GM19351 (cell line): ENCODE results near the gene ATP11B.
A peak's percentile ranks its signal among the peaks of the same experiment; 100 is the strongest.

Experiments used
- ATAC-seq: cut with Tn5 transposase; IDR thresholded peaks from one replicate; pipeline ENCODE4 v1.9.1; 2021; ENCODE audit warnings: mild to moderate bottlenecking, moderate library complexity; ENCODE audit not compliant: unreplicated experiment

Gene ATP11B

GRCh38 chr3:182941719-182942118 is 148.4 kb downstream of the ATP11B start:
- ATAC-seq, result no peak

DNA sequence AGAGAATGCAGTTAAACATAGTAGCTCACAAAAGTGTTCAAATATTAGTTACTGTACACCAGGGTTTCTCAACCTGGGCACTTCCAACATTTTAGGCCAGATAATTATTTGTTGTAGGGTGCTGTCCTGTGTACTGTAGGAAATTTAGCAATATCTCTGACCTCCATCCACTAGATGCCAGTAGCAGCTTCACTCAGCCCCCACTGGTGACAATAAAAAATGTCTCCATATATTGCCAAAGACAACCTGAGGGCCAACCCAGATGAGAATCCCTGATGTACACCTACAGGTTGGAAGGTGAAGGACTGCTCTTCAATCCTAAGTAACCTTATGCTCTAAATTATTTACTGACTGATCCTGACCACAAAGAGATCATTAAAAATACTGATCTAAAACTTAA is 154.6 kb downstream of the ATP11B start:
- ATAC-seq, result no peak

DNA sequence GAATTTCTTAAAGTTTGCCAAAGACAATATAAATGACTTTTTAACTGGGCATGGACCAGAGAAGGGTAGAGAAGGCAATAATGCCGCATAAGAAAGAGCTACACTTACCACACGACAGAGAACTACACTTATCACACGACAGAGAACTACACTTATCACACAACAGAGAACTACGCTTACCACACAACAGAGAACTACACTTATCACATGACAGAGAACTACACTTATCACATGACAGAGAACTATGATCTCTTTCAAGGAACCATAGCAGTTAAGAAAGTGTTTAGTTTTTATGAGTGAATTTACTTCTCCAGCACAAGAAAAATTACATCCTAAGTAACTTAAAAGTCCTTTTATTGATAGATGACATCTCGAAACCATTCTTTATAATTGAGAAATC is 155.0 kb downstream of the ATP11B start:
- no peak for ATAC-seq

GRCh38 chr3:182949688-182950087 is 156.4 kb downstream of the ATP11B start:
- no peak for ATAC-seq

DNA sequence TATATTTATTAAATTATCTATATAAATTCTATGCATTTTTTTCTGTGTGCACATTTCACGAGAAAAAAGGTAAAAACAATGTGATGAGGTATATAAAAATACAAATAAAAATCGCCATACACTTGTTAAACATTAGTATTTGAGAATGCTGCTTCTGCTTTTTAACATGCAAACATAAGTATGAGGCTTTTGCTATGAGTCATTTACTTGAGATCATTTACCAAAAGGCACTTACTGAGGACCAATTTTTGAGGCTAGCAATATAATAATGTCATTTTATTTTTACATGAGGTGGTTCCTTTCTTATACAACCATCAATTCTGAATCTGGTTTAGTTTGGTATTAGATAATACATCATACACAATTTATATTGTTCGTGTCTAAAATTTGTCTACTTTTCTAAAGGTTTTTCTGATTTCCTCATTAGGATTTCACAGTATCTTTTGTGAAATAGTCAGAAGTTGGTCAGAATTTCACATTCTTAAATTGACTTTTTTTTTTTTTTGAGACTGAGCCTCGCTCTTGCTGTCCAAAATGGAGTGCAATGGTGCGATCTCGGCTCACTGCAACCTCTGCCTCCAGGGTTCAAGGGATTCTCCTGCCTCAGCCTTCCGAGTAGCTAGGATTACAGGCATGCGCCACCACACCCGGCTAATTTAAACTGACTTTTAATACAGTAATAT is 161.4 kb downstream of the ATP11B start:
- peak; percentile 97 for ATAC-seq

GRCh38 chr3:182957226-182957625 is 163.9 kb downstream of the ATP11B start:
- ATAC-seq, result no peak

DNA sequence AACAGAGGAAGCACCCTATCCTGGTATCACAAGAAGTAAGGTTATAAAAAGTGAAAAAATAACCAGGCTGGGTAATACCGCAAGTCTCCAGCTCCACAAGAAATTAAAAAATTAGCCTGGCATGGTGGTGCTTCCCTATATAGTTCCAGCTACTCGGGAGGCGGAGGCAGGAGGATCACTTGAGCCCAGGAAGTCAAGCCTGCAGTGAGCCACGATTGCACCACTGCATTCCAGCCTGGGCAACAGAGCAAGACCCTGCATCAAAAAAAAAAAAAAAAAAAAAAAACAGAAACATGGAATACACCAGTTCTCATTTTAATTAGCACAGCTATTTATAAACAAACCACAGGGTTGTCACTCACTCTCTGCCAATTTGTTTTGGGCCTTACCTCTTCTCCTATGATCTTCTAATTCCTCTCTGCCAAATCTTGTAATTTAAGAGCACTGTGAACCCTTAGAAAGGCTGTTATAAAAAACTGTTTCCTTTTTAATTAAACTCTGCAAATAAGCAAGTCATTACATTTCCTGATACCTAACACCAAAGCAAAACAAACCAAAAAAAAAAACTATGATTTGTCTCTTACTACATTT is 164.5 kb downstream of the ATP11B start:
- no peak for ATAC-seq

DNA sequence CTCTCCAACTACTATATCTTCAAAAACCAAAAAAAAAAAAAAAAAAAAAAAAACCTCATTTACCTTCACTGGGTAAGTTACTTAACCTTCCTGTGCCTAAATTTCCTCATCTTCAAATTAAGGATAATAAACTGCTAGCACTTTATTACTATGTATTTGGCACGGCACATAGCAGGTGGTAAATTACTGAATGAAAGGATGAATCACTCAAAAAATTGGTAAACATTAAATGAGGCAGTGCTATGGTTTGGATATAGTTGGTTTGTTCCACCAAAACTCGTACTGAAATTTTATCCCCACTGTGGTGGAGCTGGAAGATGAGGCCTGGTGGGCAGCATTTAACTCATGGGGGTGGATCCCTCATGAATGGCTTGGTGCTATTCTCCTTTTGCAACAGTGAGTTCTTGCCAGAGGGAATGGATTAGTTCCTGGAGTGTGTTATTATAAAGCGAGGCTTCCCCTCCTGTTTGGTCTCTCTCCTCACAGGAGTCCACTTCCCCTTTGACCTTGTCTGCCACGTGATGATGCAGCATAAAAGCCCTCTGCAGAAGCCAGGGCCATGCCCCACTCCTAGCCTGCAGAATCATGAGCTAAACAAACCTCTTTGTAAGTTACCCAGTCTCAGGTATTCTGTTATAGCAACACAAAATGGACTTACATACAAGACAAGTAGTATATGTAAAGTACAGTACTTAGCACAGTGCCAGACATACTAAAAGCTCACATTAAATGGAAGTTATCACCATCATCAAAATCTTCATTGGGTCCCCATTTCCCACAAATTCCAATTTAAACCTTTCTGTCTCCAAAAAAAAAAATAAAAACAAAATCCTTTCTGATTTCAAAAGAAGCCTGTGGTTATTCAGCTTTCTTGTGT is 166.4 kb downstream of the ATP11B start:
- no peak for ATAC-seq

GRCh38 chr3:182962166-182962565 is 168.9 kb downstream of the ATP11B start:
- no peak for ATAC-seq

- no peak for ATAC-seq
Observed at GRCh38 chr3:182964179-182964578, 170.9 kb downstream of the ATP11B start.

- no peak for ATAC-seq
Observed at GRCh38 chr3:182965861-182966366, 172.6 kb downstream of the ATP11B start.

- ATAC-seq, result peak; percentile 55
Observed at GRCh38 chr3:182967218-182968204, 174.2 kb downstream of the ATP11B start.

DNA sequence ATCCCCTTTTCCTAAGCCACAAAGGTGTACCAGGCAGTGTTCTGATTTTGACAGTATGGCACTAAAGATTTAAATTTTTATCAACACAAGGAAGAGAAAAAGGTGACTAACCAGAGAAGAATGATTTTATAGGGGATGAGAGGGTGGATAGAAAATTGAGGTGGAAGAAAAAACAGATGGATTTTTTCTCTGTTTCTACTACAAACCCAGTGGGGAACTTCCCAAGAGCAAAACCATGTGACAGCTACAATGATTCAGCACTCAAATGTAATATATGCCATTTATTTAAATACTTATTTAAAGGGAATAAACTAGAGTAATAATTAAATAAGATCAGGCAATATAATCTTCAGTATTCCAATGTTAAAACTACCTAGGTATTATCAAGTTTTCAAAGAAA is 176.0 kb downstream of the ATP11B start:
- ATAC-seq, result no peak

DNA sequence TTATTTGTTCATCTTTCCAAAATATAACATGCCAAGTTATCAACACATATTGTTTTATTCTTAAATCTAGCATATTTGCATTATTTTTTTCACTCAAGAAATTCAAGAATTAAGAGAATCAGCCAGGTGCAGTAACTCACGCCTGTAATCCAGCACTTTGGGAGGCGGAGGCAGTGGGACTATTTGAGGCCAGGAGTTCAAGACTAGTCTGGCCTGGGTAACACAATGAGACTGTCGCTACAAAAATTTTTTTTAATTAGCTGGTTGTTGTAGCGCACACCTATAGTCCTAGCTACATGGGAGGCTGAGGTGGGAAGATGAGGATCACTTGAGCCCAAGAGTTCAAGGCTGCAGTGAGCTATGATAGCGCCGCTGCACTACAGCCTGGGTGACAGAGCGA is 176.5 kb downstream of the ATP11B start:
- no peak for ATAC-seq

DNA sequence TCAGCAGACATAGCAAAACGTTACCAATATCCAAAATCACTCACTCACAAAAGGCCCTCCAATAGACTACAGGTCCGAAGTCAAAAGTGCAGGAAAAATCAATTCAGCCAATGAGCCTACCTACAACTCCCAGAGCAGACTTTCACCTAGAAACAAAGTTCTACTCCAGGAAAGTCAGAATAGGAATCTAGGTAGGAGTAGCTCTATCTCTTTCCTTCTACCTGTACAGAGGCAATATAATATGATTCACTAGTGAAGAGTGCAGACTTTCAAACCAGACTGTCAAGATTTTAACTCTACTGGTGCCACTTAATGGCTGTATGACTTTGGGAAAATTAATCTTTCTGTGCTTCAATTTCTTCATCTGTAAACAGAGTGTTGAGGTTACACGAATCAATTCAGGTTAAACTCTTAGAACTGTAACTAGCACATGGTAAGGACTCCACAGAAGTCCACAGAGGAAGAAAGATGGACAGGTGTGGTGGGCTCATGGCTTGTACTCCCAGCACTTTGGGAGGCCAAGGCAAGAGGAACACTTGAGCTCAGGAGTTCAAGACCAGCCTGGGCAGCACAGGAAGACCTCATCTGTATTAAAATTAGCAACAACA is 177.6 kb downstream of the ATP11B start:
- ATAC-seq, result no peak
